ENCODE results near the gene CAMK1D.

CAMK1D gene

GRCh38 chr10:12781976-12782375 lies 432.6 kb downstream of the CAMK1D start:
- in situ Hi-C loops (cut with MboI; ENCODE audit: low sequenced_read_pairs): no loop called here

- in situ Hi-C loops (cut with MboI; ENCODE audit: low sequenced_read_pairs): no loop called here
Observed at GRCh38 chr10:12782537-12782936, 433.2 kb downstream of the CAMK1D start.

- in situ Hi-C loops (cut with MboI; ENCODE audit: low sequenced_read_pairs): no loop called here
Observed at GRCh38 chr10:12783293-12783692, 433.9 kb downstream of the CAMK1D start.

- in situ Hi-C loops (cut with MboI; ENCODE audit: low sequenced_read_pairs): no loop called here
Observed at GRCh38 chr10:12784646-12785045, 435.3 kb downstream of the CAMK1D start.

GRCh38 chr10:12785415-12785831 lies 436.1 kb downstream of the CAMK1D start:
- in situ Hi-C loops (cut with MboI; ENCODE audit: low sequenced_read_pairs): no loop called here

GRCh38 chr10:12787297-12787696 lies 437.9 kb downstream of the CAMK1D start:
- in situ Hi-C loops (cut with MboI; ENCODE audit: low sequenced_read_pairs): no loop called here

GRCh38 chr10:12788277-12788676 lies 438.9 kb downstream of the CAMK1D start:
- in situ Hi-C loops (cut with MboI; ENCODE audit: low sequenced_read_pairs): no loop called here

GRCh38 chr10:12790270-12790669 lies 440.9 kb downstream of the CAMK1D start:
- in situ Hi-C loops (cut with MboI; ENCODE audit: low sequenced_read_pairs): no loop called here

- in situ Hi-C loops (cut with MboI; ENCODE audit: low sequenced_read_pairs): no loop called here
Observed at GRCh38 chr10:12791728-12792127, 442.4 kb downstream of the CAMK1D start.

GRCh38 chr10:12792889-12793556 lies 443.7 kb downstream of the CAMK1D start:
- in situ Hi-C loops (cut with MboI; ENCODE audit: low sequenced_read_pairs): no loop called here

- in situ Hi-C loops (cut with MboI; ENCODE audit: low sequenced_read_pairs): no loop called here
Observed at GRCh38 chr10:12795315-12796110, 446.2 kb downstream of the CAMK1D start.

- in situ Hi-C loops (cut with MboI; ENCODE audit: low sequenced_read_pairs): no loop called here
Observed at GRCh38 chr10:12796401-12797160, 447.2 kb downstream of the CAMK1D start.

- in situ Hi-C loops (cut with MboI; ENCODE audit: low sequenced_read_pairs): no loop called here
Observed at GRCh38 chr10:12797471-12798262, 448.3 kb downstream of the CAMK1D start.

GRCh38 chr10:12799144-12799543 lies 449.8 kb downstream of the CAMK1D start:
- in situ Hi-C loops (cut with MboI; ENCODE audit: low sequenced_read_pairs): no loop called here

- in situ Hi-C loops (cut with MboI; ENCODE audit: low sequenced_read_pairs): no loop called here
Observed at GRCh38 chr10:12799714-12800113, 450.4 kb downstream of the CAMK1D start.

GRCh38 chr10:12800302-12800701 lies 451.0 kb downstream of the CAMK1D start:
- in situ Hi-C loops (cut with MboI; ENCODE audit: low sequenced_read_pairs): no loop called here

GRCh38 chr10:12801214-12802087 lies 452.1 kb downstream of the CAMK1D start:
- in situ Hi-C loops (cut with MboI; ENCODE audit: low sequenced_read_pairs): no loop called here

- in situ Hi-C loops (cut with MboI; ENCODE audit: low sequenced_read_pairs): no loop called here
Observed at GRCh38 chr10:12803776-12804175, 454.4 kb downstream of the CAMK1D start.

GRCh38 chr10:12806228-12807095 lies 457.1 kb downstream of the CAMK1D start:
- in situ Hi-C loops (cut with MboI; ENCODE audit: low sequenced_read_pairs): no loop called here
